ENCODE results near the gene ECT2.
"Not testable (repeated sequence)": the region's sequence is repeated elsewhere in the genome, so short reads cannot be mapped to it uniquely, and the experiment has no call there.

GRCh38 chr3:172760416-172760815 is 9.9 kb downstream of the ECT2 start:
- not testable (repeated sequence) for TF ChIP-seq ARNT (IDR thresholded peaks at IDR 0.05); HDGF (IDR thresholded peaks at IDR 0.05; ENCODE audit: borderline replicate concordance); PKNOX1 (IDR thresholded peaks at IDR 0.05); FOXA1 (IDR thresholded peaks at IDR 0.05); LEF1 (IDR thresholded peaks at IDR 0.05; ENCODE audit: borderline replicate concordance); NFRKB (IDR thresholded peaks at IDR 0.05); BHLHE40 (IDR thresholded peaks at IDR 0.05; ENCODE audit: borderline replicate concordance); TARDBP (IDR thresholded peaks at IDR 0.05); FOXM1 (IDR thresholded peaks at IDR 0.05; ENCODE audit: borderline replicate concordance); ZNF384 (IDR thresholded peaks at IDR 0.05); FOXK2 (IDR thresholded peaks at IDR 0.05)

Measured in HEK293T (cell line).